ENCODE data around the gene BBS9. TPM values are rescaled to one million over a fixed set of nuclear protein-coding genes. Genes with fewer than 3 reads are reported as not detected.

Gene BBS9
- total and polyA plus RNA-seq, 2 donors (not counting 1 experiment from before 2014, with no cell fraction given) = 8.4 to 45.2 TPM

- Mint-ChIP-seq H3K27ac (no peak overlapping the region), H3K4me3 (no peak overlapping the region), H3K4me1 (no peaks in the 10 kb centered on the region), H3K9me3 (ENCODE audit: insufficient read depth) (no peaks in the 10 kb centered on the region), H3K27me3 (no peaks in the 10 kb centered on the region)
- no peak overlapping the region for H3K4me2 ChIP-seq (replicated peaks; ENCODE audit: low read depth, low read length, poor library complexity, severe bottlenecking)
- intact Hi-C loops (cut with micrococcal nuclease) = no loop called here
- H3K27ac ChIP-seq (ENCODE audit: low read length in 2 of 2) = no peak overlapping the region
- no peak overlapping the region for H2AFZ ChIP-seq (ENCODE audit: insufficient read depth, low read depth, low read length, poor library complexity, severe bottlenecking)
- 63% methylated on average over 1 of the region's 2 CpGs for WGBS (ENCODE audit: insufficient coverage)
- H3K27me3 ChIP-seq (replicated peaks in 1 of 4; ENCODE audit: control extremely low read depth in 1 of 4, control insufficient read depth in 3 of 4, insufficient read depth in 4 of 4, low read length in 3 of 4) = no peaks in the 10 kb centered on the region
- CTCF ChIA-PET = no interaction called here
- H3K79me2 ChIP-seq (ENCODE audit: control insufficient read depth, insufficient read depth, low read length) = no peaks in the 10 kb centered on the region
- H3K4me3 ChIP-seq (ENCODE audit: control extremely low read depth in 1 of 5, extremely low read depth in 1 of 5, insufficient read depth in 1 of 5, low read depth in 2 of 5, low read length in 4 of 5) = no peak overlapping the region
- H3K4me1 ChIP-seq (ENCODE audit: control insufficient read depth in 2 of 2, insufficient read depth in 2 of 2, low read length in 2 of 2) = no peaks in the 10 kb centered on the region
- H3K9me3 ChIP-seq (ENCODE audit: control extremely low read depth in 1 of 3, control insufficient read depth in 2 of 3, insufficient read depth in 1 of 3, low read length in 2 of 3) = no peaks in the 10 kb centered on the region
- no peak overlapping the region for H3K9ac ChIP-seq (ENCODE audit: low read length)
- no peaks in the 10 kb centered on the region for H3K36me3 ChIP-seq (replicated peaks in 1 of 2; ENCODE audit: control extremely low read depth in 1 of 2, control insufficient read depth in 1 of 2, extremely low read depth in 1 of 2, insufficient read depth in 2 of 2, low read length in 1 of 2)
- DNase-seq (no peak), ATAC-seq (ENCODE audit: low read depth) (no peak)
- POLR2A ChIA-PET = no interaction called here
- H4K20me1 ChIP-seq (ENCODE audit: control insufficient read depth, insufficient read depth, low read length, poor library complexity, severe bottlenecking) = no peaks in the 10 kb centered on the region
- TF ChIP-seq CTCF (IDR thresholded peaks at IDR 0.05) (no peak), EZH2 (IDR thresholded peaks at IDR 0.05; ENCODE audit: borderline replicate concordance, insufficient read depth, low read depth, low read length, poor library complexity, severe bottlenecking) (no peak)
These were observed 514.2 kb downstream of the BBS9 start for GRCh38 chr7:33643530-33643929.

- no peaks in the 10 kb centered on the region for H3K9me3 ChIP-seq (ENCODE audit: control extremely low read depth in 1 of 3, control insufficient read depth in 2 of 3, insufficient read depth in 1 of 3, low read length in 2 of 3)
These were observed 515.1 kb downstream of the BBS9 start for GRCh38 chr7:33644489-33644888.

More at GRCh38 chr7:33644489-33644888, 515.1 kb downstream of the BBS9 start:
- Mint-ChIP-seq H3K27ac (no peak overlapping the region), H3K27me3 (no peaks in the 10 kb centered on the region), H3K4me1 (no peaks in the 10 kb centered on the region), H3K4me3 (no peak overlapping the region), H3K9me3 (ENCODE audit: insufficient read depth) (no peaks in the 10 kb centered on the region)
- no peak overlapping the region for H3K27ac ChIP-seq (ENCODE audit: low read length in 2 of 2)
- ATAC-seq (ENCODE audit: low read depth) = no peak
- no peak overlapping the region for H3K4me2 ChIP-seq (replicated peaks; ENCODE audit: low read depth, low read length, poor library complexity, severe bottlenecking)
- ChIA-PET CTCF (no interaction called here), POLR2A (no interaction called here)
- H3K27me3 ChIP-seq (replicated peaks in 1 of 4; ENCODE audit: control extremely low read depth in 1 of 4, control insufficient read depth in 3 of 4, insufficient read depth in 4 of 4, low read length in 3 of 4) = no peaks in the 10 kb centered on the region
- intact Hi-C loops (cut with micrococcal nuclease) = no loop called here
- no peak for TF ChIP-seq CTCF (IDR thresholded peaks at IDR 0.05)
- no peak for TF ChIP-seq EZH2 (IDR thresholded peaks at IDR 0.05; ENCODE audit: borderline replicate concordance, insufficient read depth, low read depth, low read length, poor library complexity, severe bottlenecking)
- no peaks in the 10 kb centered on the region for H3K4me1 ChIP-seq (ENCODE audit: control insufficient read depth in 2 of 2, insufficient read depth in 2 of 2, low read length in 2 of 2)
- H4K20me1 ChIP-seq (ENCODE audit: control insufficient read depth, insufficient read depth, low read length, poor library complexity, severe bottlenecking) = no peaks in the 10 kb centered on the region
- H3K9ac ChIP-seq (ENCODE audit: low read length) = no peak overlapping the region
- no peaks in the 10 kb centered on the region for H3K36me3 ChIP-seq (replicated peaks in 1 of 2; ENCODE audit: control extremely low read depth in 1 of 2, control insufficient read depth in 1 of 2, extremely low read depth in 1 of 2, insufficient read depth in 2 of 2, low read length in 1 of 2)
- no peak overlapping the region for H3K4me3 ChIP-seq (ENCODE audit: control extremely low read depth in 1 of 5, extremely low read depth in 1 of 5, insufficient read depth in 1 of 5, low read depth in 2 of 5, low read length in 4 of 5)
- no peaks in the 10 kb centered on the region for H3K79me2 ChIP-seq (ENCODE audit: control insufficient read depth, insufficient read depth, low read length)
- DNase-seq = no peak
- H2AFZ ChIP-seq (ENCODE audit: insufficient read depth, low read depth, low read length, poor library complexity, severe bottlenecking) = no peak overlapping the region

Measured in B cell (primary cell).